ENCODE data around the gene MTHFSD. TPM values are rescaled to one million over a fixed set of nuclear protein-coding genes. Genes with fewer than 3 reads are reported as not detected.
"Not testable (repeated sequence)": the region's sequence is repeated elsewhere in the genome, so short reads cannot be mapped to it uniquely, and the experiment has no call there.

MTHFSD gene
- total RNA-seq, 6 donors from 2014 or later = 13.8 to 39.8 (median 22.0) TPM

DNA sequence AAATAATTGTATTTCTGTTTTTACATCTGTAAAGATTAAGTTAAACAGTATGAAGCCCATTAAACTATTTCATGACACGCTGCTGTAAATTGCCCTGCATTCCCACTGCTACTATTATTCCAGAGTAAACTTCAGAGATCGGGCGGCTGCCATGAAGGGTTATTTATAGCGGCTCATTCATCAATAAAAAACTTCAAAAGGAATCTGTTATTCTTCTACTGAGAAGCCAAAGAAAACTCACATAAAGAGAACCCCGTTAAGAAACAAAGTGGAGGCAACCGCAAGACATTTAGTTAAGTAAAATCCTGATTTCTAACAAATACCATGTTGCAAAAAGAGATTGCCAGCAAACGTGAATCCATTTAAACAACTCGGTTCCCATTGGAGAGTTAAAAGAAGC is 39.7 kb upstream of the MTHFSD start:
- TF ChIP-seq POLR2A (IDR thresholded peaks at IDR 0.05) (no peak), EP300 (IDR thresholded peaks at IDR 0.05) (no peak), POLR2AphosphoS5 (IDR thresholded peaks at IDR 0.05) (no peak)
- TF ChIP-seq, protein P1, sequence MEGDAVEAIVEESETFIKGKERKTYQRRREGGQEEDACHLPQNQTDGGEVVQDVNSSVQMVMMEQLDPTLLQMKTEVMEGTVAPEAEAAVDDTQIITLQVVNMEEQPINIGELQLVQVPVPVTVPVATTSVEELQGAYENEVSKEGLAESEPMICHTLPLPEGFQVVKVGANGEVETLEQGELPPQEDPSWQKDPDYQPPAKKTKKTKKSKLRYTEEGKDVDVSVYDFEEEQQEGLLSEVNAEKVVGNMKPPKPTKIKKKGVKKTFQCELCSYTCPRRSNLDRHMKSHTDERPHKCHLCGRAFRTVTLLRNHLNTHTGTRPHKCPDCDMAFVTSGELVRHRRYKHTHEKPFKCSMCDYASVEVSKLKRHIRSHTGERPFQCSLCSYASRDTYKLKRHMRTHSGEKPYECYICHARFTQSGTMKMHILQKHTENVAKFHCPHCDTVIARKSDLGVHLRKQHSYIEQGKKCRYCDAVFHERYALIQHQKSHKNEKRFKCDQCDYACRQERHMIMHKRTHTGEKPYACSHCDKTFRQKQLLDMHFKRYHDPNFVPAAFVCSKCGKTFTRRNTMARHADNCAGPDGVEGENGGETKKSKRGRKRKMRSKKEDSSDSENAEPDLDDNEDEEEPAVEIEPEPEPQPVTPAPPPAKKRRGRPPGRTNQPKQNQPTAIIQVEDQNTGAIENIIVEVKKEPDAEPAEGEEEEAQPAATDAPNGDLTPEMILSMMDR (IDR thresholded peaks at IDR 0.05) = no peak
- H3K4me1 ChIP-seq = no peaks in the 10 kb centered on the region
- no peak overlapping the region for H3K4me3 ChIP-seq
- 46 to 67% methylated on average over 8 of the region's 8 CpGs for WGBS, 2 donors
- no peaks in the 10 kb centered on the region for H3K36me3 ChIP-seq
- H3K27me3 ChIP-seq = peaks cover 0 to 9% (median 0%) of the 10 kb centered on the region in 4 donors
- ATAC-seq (ENCODE audit: low FRiP score in 2 of 2) (no peak), DNase-seq (no peak)
- H3K27ac ChIP-seq = no peak overlapping the region
- H3K9me3 ChIP-seq = no peaks in the 10 kb centered on the region

DNA sequence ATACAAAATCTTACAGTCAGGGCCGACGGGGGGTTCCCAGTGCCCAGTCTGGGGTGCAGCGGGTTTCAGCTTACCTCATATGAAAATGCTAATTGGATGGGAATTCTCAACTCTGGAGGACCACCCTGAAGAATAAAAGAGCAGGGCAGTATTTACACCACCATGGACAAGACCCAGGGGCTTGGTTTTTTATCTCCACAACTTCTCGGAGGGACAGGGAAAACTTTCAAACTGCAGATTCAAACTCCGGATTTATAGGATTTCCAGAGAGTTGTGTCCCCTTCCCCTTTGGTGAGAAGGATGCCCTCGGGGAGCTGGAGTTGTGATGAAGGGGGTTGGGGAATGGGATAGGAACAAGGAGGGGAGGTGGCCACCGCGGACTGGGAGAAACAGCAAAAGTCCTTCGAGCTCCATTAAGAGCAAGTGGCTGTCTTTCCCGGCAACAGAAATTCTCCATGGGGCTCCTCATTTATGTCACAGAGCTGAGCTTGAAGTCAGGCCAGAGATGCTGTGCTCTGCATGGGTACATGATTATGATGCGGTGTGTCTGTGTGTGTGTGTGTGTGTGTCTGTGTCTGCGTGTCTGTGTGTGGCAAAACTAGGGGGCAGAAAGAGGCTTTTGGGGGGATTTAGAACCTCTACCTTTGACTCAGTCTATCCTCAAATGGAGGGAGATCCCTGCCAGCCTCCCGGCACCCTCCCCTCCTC is 39.0 kb upstream of the MTHFSD start:
- no peak for ATAC-seq (ENCODE audit: low FRiP score in 2 of 2)
- H3K9me3 ChIP-seq = no peaks in the 10 kb centered on the region
- no peak overlapping the region for H3K4me3 ChIP-seq
- no peaks in the 10 kb centered on the region for H3K36me3 ChIP-seq
- H3K27ac ChIP-seq = no peak overlapping the region
- WGBS, 2 donors = 65 to 66% methylated on average over 13 of the region's 13 CpGs
- H3K4me1 ChIP-seq = no peaks in the 10 kb centered on the region
- DNase-seq = no peak
- H3K27me3 ChIP-seq = peaks cover 0 to 9% (median 0%) of the 10 kb centered on the region in 4 donors
- TF ChIP-seq POLR2AphosphoS5 (IDR thresholded peaks at IDR 0.05) = no peak
- TF ChIP-seq, protein P1 (IDR thresholded peaks at IDR 0.05) = no peak
- no peak for TF ChIP-seq POLR2A (IDR thresholded peaks at IDR 0.05)
- TF ChIP-seq EP300 (IDR thresholded peaks at IDR 0.05) = no peak

DNA sequence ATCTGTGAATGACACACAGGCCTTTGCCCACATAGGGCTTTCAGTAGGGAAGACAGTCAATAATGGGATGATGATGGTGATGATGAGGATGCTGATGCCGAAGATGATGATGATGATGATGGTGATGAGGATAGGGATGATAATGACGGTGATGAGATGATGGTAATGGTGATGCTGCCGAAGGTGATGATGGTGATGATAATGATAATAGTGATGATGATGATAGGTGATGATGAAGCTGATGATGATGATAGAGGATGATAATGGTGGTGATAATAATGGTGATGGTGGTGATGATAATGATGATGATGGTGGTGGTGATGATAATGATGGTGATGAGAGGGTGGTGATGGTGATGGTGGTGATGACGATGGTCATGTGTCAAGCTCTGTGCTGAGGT is 36.2 kb upstream of the MTHFSD start:
- no peaks in the 10 kb centered on the region for H3K4me1 ChIP-seq
- WGBS, 2 donors = 90 to 93% methylated on average over 4 of the region's 4 CpGs
- ATAC-seq (ENCODE audit: low FRiP score in 2 of 2) (no peak), DNase-seq (no peak)
- no peak for TF ChIP-seq POLR2A (IDR thresholded peaks at IDR 0.05)
- TF ChIP-seq EP300 (IDR thresholded peaks at IDR 0.05) = no peak
- TF ChIP-seq, protein P1 (IDR thresholded peaks at IDR 0.05) = no peak
- TF ChIP-seq POLR2AphosphoS5 (IDR thresholded peaks at IDR 0.05) = no peak
- no peak overlapping the region for H3K27ac ChIP-seq
- peaks cover 0 to 9% (median 0%) of the 10 kb centered on the region in 4 donors for H3K27me3 ChIP-seq
- H3K36me3 ChIP-seq = no peaks in the 10 kb centered on the region
- H3K4me3 ChIP-seq = no peak overlapping the region
- H3K9me3 ChIP-seq = no peaks in the 10 kb centered on the region

DNA sequence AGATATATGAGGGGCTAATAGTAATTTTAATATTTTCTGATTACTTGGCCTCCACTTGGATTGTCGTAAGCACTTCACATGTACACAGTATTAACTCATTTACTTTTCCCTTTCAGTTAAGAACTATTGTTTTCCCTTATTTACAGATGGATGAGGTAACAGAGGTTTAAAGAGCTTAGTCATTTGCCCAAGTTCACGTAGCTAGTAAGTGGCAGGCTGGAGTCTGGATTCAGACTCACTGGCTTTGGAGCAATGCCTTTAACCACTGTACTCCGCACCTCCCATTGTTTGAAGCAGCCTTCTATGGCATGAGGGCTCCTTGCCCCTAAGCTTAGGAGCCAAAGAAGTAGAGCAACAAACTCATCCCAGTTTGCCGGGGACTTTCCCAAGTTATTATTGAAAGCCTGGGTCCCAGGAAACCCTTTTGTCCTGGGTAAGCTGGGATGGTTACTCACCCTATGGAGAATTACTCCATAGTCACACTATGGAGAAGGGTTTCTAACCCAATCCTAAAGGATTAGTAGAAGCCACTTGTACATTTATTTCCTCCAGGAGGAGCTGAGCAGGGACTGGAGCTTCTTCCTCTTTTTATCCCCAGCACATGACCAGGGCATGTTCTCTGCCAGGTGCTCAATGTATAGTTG is 35.6 kb upstream of the MTHFSD start:
- no peaks in the 10 kb centered on the region for H3K36me3 ChIP-seq
- ATAC-seq (ENCODE audit: low FRiP score in 2 of 2) (no peak), DNase-seq (no peak)
- H3K9me3 ChIP-seq = no peaks in the 10 kb centered on the region
- 57 to 70% methylated on average over 4 of the region's 4 CpGs for WGBS, 2 donors
- H3K4me3 ChIP-seq = no peak overlapping the region
- H3K27ac ChIP-seq = no peak overlapping the region
- H3K4me1 ChIP-seq = no peaks in the 10 kb centered on the region
- TF ChIP-seq POLR2AphosphoS5 (IDR thresholded peaks at IDR 0.05) (no peak), EP300 (IDR thresholded peaks at IDR 0.05) (no peak), POLR2A (IDR thresholded peaks at IDR 0.05) (no peak)
- TF ChIP-seq, protein P1 (IDR thresholded peaks at IDR 0.05) = no peak
- peaks cover 0 to 9% (median 0%) of the 10 kb centered on the region in 4 donors for H3K27me3 ChIP-seq

DNA sequence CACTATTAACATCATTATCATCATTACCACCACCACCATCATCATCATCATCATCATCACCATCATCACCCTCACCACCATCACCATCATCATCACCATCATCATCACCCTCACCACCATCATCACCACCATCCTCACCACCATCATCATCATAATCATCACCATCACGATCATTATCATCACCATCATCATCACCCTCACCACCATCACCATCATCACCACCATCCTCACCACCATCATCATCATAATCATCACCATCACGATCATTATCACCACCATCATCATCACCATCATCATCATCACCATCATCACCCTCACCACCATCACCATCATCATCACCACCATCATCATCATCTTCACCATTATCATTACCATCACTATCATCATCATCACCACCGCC is 32.9 kb upstream of the MTHFSD start:
- H3K27me3 ChIP-seq; H3K36me3 ChIP-seq; DNase-seq; ATAC-seq (ENCODE audit: low FRiP score in 2 of 2); H3K4me1 ChIP-seq; H3K27ac ChIP-seq; H3K9me3 ChIP-seq; H3K4me3 ChIP-seq: not testable (repeated sequence)
- WGBS, 2 donors = 92 to 94% methylated on average over 3 of the region's 3 CpGs
